PC-9 (cell line): ENCODE results near the gene TRPV2.
"Not testable (repeated sequence)": the region's sequence is repeated elsewhere in the genome, so short reads cannot be mapped to it uniquely, and the experiment has no call there.

ENCODE experiments used
- EZH2 ChIP-seq: fragments of 200-600 bp; sonication (generic); IDR thresholded peaks from 2 replicates; pipeline ENCODE4 v1.8.0; 2017; ENCODE audit warnings: antibody characterized with exemption, low read depth
- TF ChIP-seq, protein P1 (sequence below): fragments of 200-600 bp; sonication (generic); conservative IDR thresholded peaks from 2 replicates; pipeline ENCODE4 v1.6.1; 2017; ENCODE audit warnings: mixed run types, antibody characterized with exemption, mild to moderate bottlenecking, moderate library complexity

- TF ChIP-seq, protein P1, sequence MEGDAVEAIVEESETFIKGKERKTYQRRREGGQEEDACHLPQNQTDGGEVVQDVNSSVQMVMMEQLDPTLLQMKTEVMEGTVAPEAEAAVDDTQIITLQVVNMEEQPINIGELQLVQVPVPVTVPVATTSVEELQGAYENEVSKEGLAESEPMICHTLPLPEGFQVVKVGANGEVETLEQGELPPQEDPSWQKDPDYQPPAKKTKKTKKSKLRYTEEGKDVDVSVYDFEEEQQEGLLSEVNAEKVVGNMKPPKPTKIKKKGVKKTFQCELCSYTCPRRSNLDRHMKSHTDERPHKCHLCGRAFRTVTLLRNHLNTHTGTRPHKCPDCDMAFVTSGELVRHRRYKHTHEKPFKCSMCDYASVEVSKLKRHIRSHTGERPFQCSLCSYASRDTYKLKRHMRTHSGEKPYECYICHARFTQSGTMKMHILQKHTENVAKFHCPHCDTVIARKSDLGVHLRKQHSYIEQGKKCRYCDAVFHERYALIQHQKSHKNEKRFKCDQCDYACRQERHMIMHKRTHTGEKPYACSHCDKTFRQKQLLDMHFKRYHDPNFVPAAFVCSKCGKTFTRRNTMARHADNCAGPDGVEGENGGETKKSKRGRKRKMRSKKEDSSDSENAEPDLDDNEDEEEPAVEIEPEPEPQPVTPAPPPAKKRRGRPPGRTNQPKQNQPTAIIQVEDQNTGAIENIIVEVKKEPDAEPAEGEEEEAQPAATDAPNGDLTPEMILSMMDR, result not testable (repeated sequence)
- TF ChIP-seq EZH2, result not testable (repeated sequence)
These were observed 19.5 kb upstream of the TRPV2 start for GRCh38 chr17:16395887-16396286.
